Naive thymus-derived CD8-positive, alpha-beta T cell (primary cell): ENCODE results near the gene FRRS1. TPM values are rescaled to one million over a fixed set of nuclear protein-coding genes. Genes with fewer than 3 reads are reported as not detected.

Source experiments
- ATAC-seq, 2 donors: fragments of 150-1000 bp; cut with Tn5 transposase in 1 of 2; sonication (Bioruptor Pico), chemical (Tn5 transposase) in 1 of 2; 1 replicate in 1 of 2; 2 replicates in 1 of 2; pipeline ENCODE4 v1.10.0; 2021; ENCODE audit warnings: mild to moderate bottlenecking in 2 of 2, moderate library complexity in 2 of 2
- POLR2A ChIA-PET: fragments of 350-600 bp; sonication (Branson Sonifier 250); formaldehyde crosslinking; loops from one replicate; lab custom pipeline; 2021; ENCODE audit warnings: antibody characterized with exemption; lab: Charles Lee
- DNase-seq, 10 donors: peaks; one replicate each; pipeline versions ENCODE4 v3.0.0 to v3.0.0-alpha.2; 2020 to 2022
- H3K27ac Mint-ChIP-seq, 10 donors: one replicate each; pipeline ENCODE4 v1.8.0; 2020 to 2022; ENCODE audit warnings: mild to moderate bottlenecking in 10 of 10, mixed read lengths in 10 of 10, moderate library complexity in 4 of 10, inconsistent platforms in 1 of 10
- H3K27me3 Mint-ChIP-seq, 5 donors: one replicate each; pipeline ENCODE4 v1.8.0; 2021 to 2022; ENCODE audit warnings: mixed read lengths in 5 of 5
- H3K36me3 Mint-ChIP-seq, 3 donors: one replicate each; pipeline ENCODE4 v1.8.0; 2020 to 2022; ENCODE audit warnings: mixed read lengths in 3 of 3, mild to moderate bottlenecking in 2 of 3, inconsistent platforms in 1 of 3
- H3K4me1 Mint-ChIP-seq, 4 donors: one replicate each; pipeline ENCODE4 v1.8.0; 2021 to 2022; ENCODE audit warnings: mixed read lengths in 4 of 4
- H3K4me3 Mint-ChIP-seq, 10 donors: one replicate each; pipeline ENCODE4 v1.8.0; 2020 to 2022; ENCODE audit warnings: mild to moderate bottlenecking in 10 of 10, mixed read lengths in 10 of 10, moderate library complexity in 6 of 10, inconsistent platforms in 1 of 10
- H3K9me3 Mint-ChIP-seq, 9 donors: one replicate each; pipeline ENCODE4 v1.8.0; 2020 to 2022; ENCODE audit warnings: mixed read lengths in 9 of 9, mild to moderate bottlenecking in 3 of 9, inconsistent platforms in 1 of 9, moderate library complexity in 1 of 9
- polyA plus RNA-seq, 3 donors: library from polyadenylated mRNA; unstranded; fragments of 300-500 nt; fragmentation: Illumina TruSeq; gene quantifications; one replicate each; pipeline ENCODE4 v1.2.3, GENCODE V29; 2021
- total RNA-seq, 8 experiments: library from RNA in 2 of 8; stranded (reverse) in 2 of 8; gene quantifications; one replicate each; pipeline ENCODE4 v1.2.3 and lab custom pipeline; 2021 to 2026

Gene FRRS1
- total and polyA plus RNA-seq, 5 experiments from 2014 or later, result 0.05 to 0.55 (median 0.44) TPM; not detected in 2

DNA sequence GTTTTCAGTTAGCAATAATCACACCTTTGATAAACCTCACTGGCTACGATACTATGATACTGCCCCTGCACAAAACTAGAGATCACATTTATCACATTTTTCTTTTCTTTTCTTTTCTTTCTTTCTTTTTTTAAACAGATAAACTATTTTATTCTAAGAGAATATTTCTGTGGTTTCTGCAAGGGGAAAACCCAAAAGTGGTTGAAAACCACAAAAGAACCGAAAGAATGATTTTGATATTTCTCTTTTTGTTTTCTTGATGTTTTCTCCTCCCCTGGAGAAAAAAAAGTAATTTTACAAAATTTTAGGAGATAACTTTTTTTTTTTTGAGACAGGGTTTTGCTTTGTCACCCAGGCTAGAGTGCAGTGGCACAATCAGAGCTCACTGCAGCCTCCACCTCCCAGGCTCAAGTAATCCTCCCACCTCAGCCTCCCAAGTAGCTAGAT, 18.4 kb upstream of the FRRS1 start:
- peaks cover 4 to 25% (median 11%) of the 10 kb centered on the region in 4 donors for H3K4me1 Mint-ChIP-seq
- no peaks in the 10 kb centered on the region for H3K36me3 Mint-ChIP-seq
- peaks cover 9 to 52% (median 28%) of the 10 kb centered on the region in 5 donors for H3K27me3 Mint-ChIP-seq
- no peaks in the 10 kb centered on the region for H3K9me3 Mint-ChIP-seq
- DNase-seq, result peak in 3 of 10 donors; percentile 43 to 60 (median 54)
- peak overlapping the region in 9 of 10 donors; percentile 23 to 67 (median 34) for H3K4me3 Mint-ChIP-seq
- POLR2A ChIA-PET, result no interaction called here
- H3K27ac Mint-ChIP-seq, result peak overlapping the region in 2 of 10 donors; percentile 36 to 79
- peak; percentile 49 to 52 for ATAC-seq

DNA sequence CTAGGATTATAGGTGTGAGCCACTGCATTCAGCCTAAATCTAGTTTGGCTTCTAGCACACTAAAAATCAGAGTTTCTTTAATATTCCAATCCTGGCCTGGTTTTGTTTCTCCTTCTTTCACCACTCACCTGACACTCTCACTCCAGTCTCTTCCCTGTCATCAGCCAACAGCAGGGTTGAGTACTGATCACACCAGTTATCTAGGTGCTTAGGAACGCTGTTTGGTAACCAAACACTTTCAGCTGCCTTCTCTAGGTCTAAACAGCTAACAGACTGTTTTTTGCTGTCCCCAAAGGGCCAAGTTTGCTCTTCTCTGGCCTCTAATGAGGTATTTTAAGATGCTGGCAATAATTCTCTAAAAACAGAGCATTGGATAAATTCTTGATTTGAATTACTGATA, 17.7 kb upstream of the FRRS1 start:
- DNase-seq (peak in 1 of 10 donors; percentile 8), ATAC-seq (no peak)
- peaks cover 4 to 25% (median 11%) of the 10 kb centered on the region in 4 donors for H3K4me1 Mint-ChIP-seq
- no peak overlapping the region for H3K27ac Mint-ChIP-seq
- POLR2A ChIA-PET, result no interaction called here
- H3K4me3 Mint-ChIP-seq, result peak overlapping the region in 6 of 10 donors; percentile 30 to 67 (median 44)
- H3K9me3 Mint-ChIP-seq, result no peaks in the 10 kb centered on the region
- H3K36me3 Mint-ChIP-seq, result no peaks in the 10 kb centered on the region
- peaks cover 8 to 46% (median 30%) of the 10 kb centered on the region in 5 donors for H3K27me3 Mint-ChIP-seq

DNA sequence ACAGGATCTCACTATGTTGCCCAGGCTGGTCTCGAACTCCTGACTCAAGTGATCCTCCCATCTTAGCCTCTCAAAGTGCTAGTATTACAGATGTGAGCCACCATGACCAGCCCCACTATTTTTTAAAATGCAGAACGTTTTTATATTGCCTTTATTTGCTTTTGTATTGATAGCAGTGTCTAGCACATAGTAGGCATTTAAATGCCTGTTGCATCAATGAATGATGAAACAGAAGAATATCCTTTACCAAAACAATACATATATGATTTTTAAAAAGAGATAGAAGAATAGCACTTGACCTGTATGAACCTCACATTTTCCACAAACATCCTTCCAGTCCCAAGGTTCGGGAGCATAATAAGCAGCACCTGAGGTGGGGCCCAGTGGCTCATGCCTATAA, 16.5 kb upstream of the FRRS1 start:
- Mint-ChIP-seq H3K27ac (no peak overlapping the region), H3K4me1 (peaks cover 2 to 25% (median 11%) of the 10 kb centered on the region in 4 donors), H3K4me3 (no peak overlapping the region), H3K9me3 (no peaks in the 10 kb centered on the region), H3K36me3 (no peaks in the 10 kb centered on the region), H3K27me3 (peaks cover 4 to 34% (median 23%) of the 10 kb centered on the region in 5 donors)
- POLR2A ChIA-PET, result no interaction called here
- ATAC-seq (no peak), DNase-seq (no peak)

DNA sequence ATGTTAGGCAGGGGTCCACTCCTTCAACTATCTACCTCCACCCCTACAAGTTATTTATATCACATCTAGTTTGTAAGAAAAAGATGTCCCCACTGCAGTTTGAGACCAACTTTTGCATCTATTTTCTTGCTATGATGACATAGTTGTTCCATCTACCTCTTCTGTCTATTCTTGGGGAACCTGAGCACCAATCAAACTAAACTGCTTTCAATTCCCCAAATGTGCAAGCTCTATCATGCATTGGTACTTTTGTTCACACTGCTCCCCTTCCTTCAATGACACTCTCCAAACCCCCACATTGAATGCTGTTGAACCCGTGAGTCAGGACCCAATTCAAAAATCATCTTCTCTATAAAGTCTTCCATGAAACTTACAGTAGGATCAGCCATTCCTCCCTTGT, 16.0 kb upstream of the FRRS1 start:
- Mint-ChIP-seq H3K4me3 (no peak overlapping the region), H3K4me1 (peaks cover 0 to 25% (median 11%) of the 10 kb centered on the region in 4 donors), H3K36me3 (no peaks in the 10 kb centered on the region), H3K9me3 (no peaks in the 10 kb centered on the region), H3K27me3 (peaks cover 5 to 29% (median 19%) of the 10 kb centered on the region in 5 donors), H3K27ac (peak overlapping the region in 1 of 10 donors; percentile 35)
- ATAC-seq (no peak), DNase-seq (no peak)
- POLR2A ChIA-PET, result no interaction called here

DNA sequence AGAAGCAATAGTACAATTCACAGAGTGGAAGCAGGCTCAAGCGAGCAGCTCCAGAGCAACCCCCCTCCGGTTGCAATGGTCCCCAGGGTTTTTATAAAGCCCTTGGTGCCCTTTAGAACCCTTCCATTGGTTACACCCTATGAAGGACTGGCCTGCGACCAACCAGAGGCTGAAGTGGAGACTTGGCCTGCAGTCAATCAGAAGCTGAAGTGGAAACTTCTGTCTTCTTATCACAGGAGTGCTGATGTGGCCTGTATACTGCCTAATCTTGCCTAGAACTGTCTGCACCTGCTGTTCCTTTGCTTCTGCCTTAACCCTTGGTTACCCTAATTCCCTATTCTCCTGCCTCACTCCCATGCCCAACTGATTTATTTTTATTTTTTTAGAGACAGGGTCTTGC, 15.4 kb upstream of the FRRS1 start:
- ATAC-seq, result no peak
- H3K27ac Mint-ChIP-seq, result peak overlapping the region in 1 of 10 donors; percentile 35
- peaks cover 5 to 27% (median 19%) of the 10 kb centered on the region in 5 donors for H3K27me3 Mint-ChIP-seq

DNA sequence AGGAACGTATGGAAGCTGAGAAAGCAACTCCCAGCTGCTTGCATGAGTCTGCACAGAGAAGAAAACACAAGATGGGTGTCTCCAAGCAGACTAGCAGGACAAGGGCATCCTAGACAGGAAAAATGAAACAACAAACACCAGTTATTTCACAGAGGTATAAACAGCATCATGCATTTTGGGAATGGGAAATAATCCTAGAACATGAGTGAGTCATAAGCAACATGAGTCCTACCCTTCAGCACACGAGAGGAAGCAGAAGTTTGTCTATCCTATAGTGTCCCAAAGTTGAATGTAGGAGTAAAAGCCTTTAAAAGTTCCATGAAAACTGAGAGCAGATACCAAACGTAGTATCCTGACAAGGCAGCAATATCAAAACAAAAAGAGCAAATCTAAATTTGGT, 11.3 kb upstream of the FRRS1 start:
- Mint-ChIP-seq H3K36me3 (no peaks in the 10 kb centered on the region), H3K4me1 (no peaks in the 10 kb centered on the region)

More for the DNA sequence above, 15.4 kb upstream of the FRRS1 start:
- Mint-ChIP-seq H3K4me1 (peaks cover 0 to 21% (median 9%) of the 10 kb centered on the region in 4 donors), H3K9me3 (no peaks in the 10 kb centered on the region), H3K36me3 (no peaks in the 10 kb centered on the region), H3K4me3 (no peak overlapping the region)
- POLR2A ChIA-PET, result no interaction called here
- DNase-seq, result no peak

DNA sequence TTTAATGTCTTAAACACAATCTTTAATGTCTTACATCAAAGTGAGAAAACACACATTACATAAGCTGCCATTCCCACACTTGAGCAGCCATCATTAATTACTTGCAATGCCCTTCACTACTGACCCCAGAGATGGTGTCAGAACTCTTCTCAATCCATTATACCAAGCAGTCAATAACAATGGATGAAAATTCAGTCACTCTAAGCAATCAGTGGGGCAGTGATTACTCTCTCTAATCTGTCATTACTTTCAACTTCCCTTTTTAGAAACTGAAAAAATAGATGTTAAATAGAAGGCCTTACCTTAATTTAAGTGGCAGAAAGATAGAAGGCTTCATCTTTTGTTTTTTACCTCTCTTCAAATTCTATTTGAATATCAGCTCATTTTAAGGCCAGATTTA, 9.7 kb upstream of the FRRS1 start:
- DNase-seq (no peak), ATAC-seq (no peak)
- H3K27me3 Mint-ChIP-seq, result peaks cover 3 to 11% (median 10%) of the 10 kb centered on the region in 5 donors
- no peak overlapping the region for H3K27ac Mint-ChIP-seq
- no peak overlapping the region for H3K4me3 Mint-ChIP-seq
- H3K4me1 Mint-ChIP-seq, result no peaks in the 10 kb centered on the region
- H3K9me3 Mint-ChIP-seq, result no peaks in the 10 kb centered on the region
- POLR2A ChIA-PET, result no interaction called here
- H3K36me3 Mint-ChIP-seq, result no peaks in the 10 kb centered on the region

More for the DNA sequence above, 11.3 kb upstream of the FRRS1 start:
- Mint-ChIP-seq H3K9me3 (no peaks in the 10 kb centered on the region), H3K27me3 (peaks cover 3 to 25% (median 15%) of the 10 kb centered on the region in 5 donors), H3K4me3 (no peak overlapping the region), H3K27ac (no peak overlapping the region)
- DNase-seq, result no peak
- POLR2A ChIA-PET, result no interaction called here
- no peak for ATAC-seq

DNA sequence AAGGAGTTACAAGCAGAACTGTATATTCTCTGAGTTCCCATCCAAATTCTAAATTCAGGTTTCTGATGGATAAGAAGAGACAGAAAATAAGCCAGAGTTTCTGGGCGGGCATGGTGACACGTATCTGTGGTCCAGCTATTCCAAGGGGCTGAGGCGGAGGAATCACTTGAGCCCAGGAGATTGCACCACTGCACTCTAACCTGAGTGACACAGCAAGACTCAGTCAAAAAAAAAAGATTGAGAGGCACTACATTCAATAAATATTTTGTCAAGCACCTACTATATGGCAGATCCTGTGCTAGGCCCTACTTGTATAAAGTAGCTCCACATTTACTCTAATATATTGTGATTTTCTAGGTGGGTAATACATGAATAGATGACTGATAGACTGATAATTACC, 6.4 kb upstream of the FRRS1 start:
- no peak overlapping the region for H3K4me3 Mint-ChIP-seq
- no peak for ATAC-seq
- no peak overlapping the region for H3K27ac Mint-ChIP-seq
- H3K27me3 Mint-ChIP-seq, result peaks cover 0 to 7% (median 3%) of the 10 kb centered on the region in 5 donors
- H3K36me3 Mint-ChIP-seq, result no peaks in the 10 kb centered on the region
- POLR2A ChIA-PET, result no interaction called here
- no peaks in the 10 kb centered on the region for H3K4me1 Mint-ChIP-seq
- no peak for DNase-seq
- H3K9me3 Mint-ChIP-seq, result no peaks in the 10 kb centered on the region

DNA sequence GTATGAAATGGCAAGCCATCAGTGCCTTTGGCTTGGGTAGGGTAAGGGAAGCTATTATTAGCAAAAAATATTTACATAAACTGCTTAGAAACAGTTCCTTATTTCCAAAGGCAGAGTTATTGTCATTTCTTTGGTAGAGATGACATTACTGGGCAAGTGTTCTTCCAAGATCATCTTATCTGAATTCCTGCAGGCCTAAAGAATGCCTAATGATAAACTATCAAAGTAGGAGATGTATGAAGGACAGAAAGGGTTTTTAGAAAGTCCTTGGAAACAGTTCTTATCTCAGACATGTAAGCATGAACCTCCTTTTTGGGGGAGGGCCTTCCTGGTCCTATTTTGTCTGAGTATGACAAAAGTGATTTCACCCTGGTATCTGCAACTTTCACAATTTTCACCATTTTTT, 5.1 kb upstream of the FRRS1 start:
- ATAC-seq, result no peak
- Mint-ChIP-seq H3K27me3 (peaks cover 0 to 8% (median 3%) of the 10 kb centered on the region in 5 donors), H3K4me1 (peaks cover 0 to 4% (median under 1%) of the 10 kb centered on the region in 4 donors), H3K36me3 (no peaks in the 10 kb centered on the region), H3K9me3 (no peaks in the 10 kb centered on the region), H3K27ac (no peak overlapping the region), H3K4me3 (no peak overlapping the region)
- DNase-seq, result no peak
- POLR2A ChIA-PET, result no interaction called here

DNA sequence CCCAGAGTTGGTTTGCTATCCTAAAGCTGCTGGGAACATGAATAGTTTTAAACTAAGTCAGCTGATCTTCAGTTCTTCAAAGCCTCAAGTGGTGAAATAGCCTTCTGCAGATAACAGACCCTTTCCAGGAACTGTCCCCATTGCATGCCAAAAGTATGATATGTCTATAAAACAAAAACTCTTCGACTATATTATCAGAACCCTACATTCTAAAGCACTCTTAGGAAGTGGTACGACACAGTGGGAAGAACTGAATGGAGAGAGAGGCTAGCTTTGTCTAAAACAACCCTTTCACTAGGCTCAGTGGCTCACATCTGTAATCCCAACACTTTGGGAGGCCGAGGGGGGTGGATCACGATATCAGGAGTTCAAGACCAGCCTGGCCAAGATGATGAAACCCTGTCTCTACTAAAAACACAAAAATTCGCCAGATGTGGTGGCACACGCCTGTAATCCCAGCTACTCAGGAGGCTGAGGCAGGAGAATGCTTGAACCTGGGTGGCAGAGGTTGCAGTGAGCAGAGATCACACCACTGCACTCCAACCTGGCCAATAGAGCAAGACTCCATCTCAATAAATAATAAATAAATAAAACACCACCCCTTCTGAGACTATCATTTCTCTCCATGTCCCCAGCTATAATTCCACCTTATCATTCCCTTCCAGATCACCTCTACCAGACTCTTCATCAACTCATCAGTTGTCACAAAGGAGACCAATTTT, 2.2 kb upstream of the FRRS1 start:
- Mint-ChIP-seq H3K9me3 (no peaks in the 10 kb centered on the region), H3K4me3 (no peak overlapping the region), H3K27ac (no peak overlapping the region), H3K36me3 (no peaks in the 10 kb centered on the region), H3K4me1 (peaks cover 0 to 13% (median 6%) of the 10 kb centered on the region in 4 donors), H3K27me3 (peaks cover 0 to 8% (median 4%) of the 10 kb centered on the region in 5 donors)
- POLR2A ChIA-PET, result no interaction called here
- no peak for ATAC-seq
- DNase-seq, result no peak

DNA sequence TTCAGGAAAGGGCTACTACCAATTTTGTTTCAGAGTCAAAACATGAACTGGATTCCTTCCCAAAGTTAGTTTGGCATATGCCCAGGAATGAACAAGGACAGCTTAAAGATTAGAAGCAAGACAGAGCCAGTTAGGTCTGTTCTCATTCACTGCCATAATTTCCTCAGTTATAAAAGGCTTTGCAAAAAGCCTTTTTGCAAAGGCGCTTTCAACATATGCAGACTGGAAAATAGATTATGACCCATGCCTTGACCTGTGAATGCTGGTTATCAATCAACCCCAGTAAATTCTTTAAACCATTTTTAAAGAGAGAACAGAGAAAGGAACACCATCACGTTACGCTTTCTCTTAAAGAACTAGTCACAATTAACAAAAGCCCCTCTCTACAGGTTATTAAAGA, 1.7 kb upstream of the FRRS1 start:
- Mint-ChIP-seq H3K27ac (no peak overlapping the region), H3K4me1 (peaks cover 0 to 13% (median 6%) of the 10 kb centered on the region in 4 donors), H3K27me3 (peaks cover 0 to 8% (median 4%) of the 10 kb centered on the region in 5 donors), H3K9me3 (no peaks in the 10 kb centered on the region), H3K36me3 (no peaks in the 10 kb centered on the region), H3K4me3 (no peak overlapping the region)
- POLR2A ChIA-PET, result no interaction called here
- ATAC-seq (no peak), DNase-seq (no peak)

DNA sequence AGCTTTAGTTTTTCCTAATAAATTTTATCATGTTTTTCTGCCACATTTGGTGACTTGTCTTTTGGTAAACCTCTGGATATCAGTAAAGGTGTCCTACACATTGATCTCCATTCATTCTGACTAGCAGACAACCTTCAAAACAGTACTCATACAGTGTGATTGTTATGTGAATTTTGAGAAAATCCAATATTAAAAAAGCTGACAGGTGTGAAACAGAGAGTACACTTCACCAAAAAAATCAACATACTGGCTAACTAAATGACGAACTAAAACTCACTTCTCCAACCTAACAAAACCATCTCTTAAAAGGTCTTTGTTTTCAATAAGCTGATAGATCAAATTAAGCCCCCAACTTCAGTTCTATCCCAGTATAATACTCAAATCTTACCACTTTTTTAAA, 1.5 kb downstream of the FRRS1 start:
- POLR2A ChIA-PET, result no interaction called here
- no peaks in the 10 kb centered on the region for H3K9me3 Mint-ChIP-seq
- DNase-seq (no peak), ATAC-seq (no peak)
- no peak overlapping the region for H3K27ac Mint-ChIP-seq
- H3K36me3 Mint-ChIP-seq, result no peaks in the 10 kb centered on the region
- peaks cover 0 to 6% (median 2%) of the 10 kb centered on the region in 5 donors for H3K27me3 Mint-ChIP-seq
- H3K4me3 Mint-ChIP-seq, result peak overlapping the region in 5 of 10 donors; percentile 1 to 60 (median 17)
- H3K4me1 Mint-ChIP-seq, result peaks cover 0 to 13% (median 6%) of the 10 kb centered on the region in 4 donors

DNA sequence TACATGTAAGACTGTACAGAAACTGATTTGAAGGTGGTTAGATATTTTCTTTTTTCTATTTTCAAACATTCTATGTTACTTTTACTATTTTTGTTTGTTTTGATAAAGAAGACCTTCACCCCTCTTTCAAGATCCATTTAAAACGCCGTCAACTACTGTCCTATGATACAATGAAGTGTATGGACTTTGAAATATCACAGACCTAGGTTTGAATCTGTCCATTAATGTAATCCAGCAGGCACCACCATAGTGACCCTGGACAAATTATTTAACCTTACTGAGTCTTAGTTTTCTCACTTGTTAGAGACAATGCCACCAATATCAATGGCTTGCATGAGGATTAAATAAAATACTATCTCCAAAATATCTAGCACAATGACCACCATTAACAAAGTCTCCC, 2.0 kb downstream of the FRRS1 start:
- Mint-ChIP-seq H3K27me3 (peaks cover 0 to 4% (median 2%) of the 10 kb centered on the region in 5 donors), H3K4me1 (peaks cover 0 to 13% (median 6%) of the 10 kb centered on the region in 4 donors), H3K9me3 (peaks cover 0 to 1% (median 0%) of the 10 kb centered on the region in 9 donors), H3K36me3 (no peaks in the 10 kb centered on the region), H3K27ac (no peak overlapping the region), H3K4me3 (no peak overlapping the region)
- ATAC-seq, result no peak
- POLR2A ChIA-PET, result no interaction called here
- DNase-seq, result no peak
